KMS-11 (cell line): ENCODE results near the gene HCK.

ENCODE experiments used
- H2AFZ ChIP-seq: fragments of 200-600 bp; sonication (generic); 2 replicates; pipeline ENCODE4 v1.6.1; 2016; ENCODE audit warnings: antibody characterized with exemption, mixed run types, low read depth
- H3K27ac ChIP-seq: fragments of 200-600 bp; sonication (generic); 2 replicates; pipeline ENCODE4 v1.6.1; 2016; ENCODE audit warnings: mild to moderate bottlenecking, mixed run types
- H3K27me3 ChIP-seq: fragments of 200-600 bp; sonication (generic); 2 replicates; pipeline ENCODE4 v1.6.1; 2017; ENCODE audit warnings: mild to moderate bottlenecking, low read depth, mixed run types, moderate library complexity; ENCODE audit not compliant: insufficient read depth
- H3K36me3 ChIP-seq: fragments of 200-600 bp; sonication (generic); 2 replicates; pipeline ENCODE4 v1.6.1; 2017; ENCODE audit warnings: mild to moderate bottlenecking, mixed run types; ENCODE audit not compliant: insufficient read depth
- H3K4me1 ChIP-seq: fragments of 200-600 bp; sonication (generic); 2 replicates; pipeline ENCODE4 v1.6.1; 2016; ENCODE audit warnings: mild to moderate bottlenecking, low read depth, mixed run types; ENCODE audit not compliant: poor library complexity, severe bottlenecking
- H3K4me2 ChIP-seq: fragments of 200-600 bp; sonication (generic); 2 replicates; pipeline ENCODE4 v1.7.0; 2016; ENCODE audit warnings: mild to moderate bottlenecking, mixed run types
- H3K4me3 ChIP-seq: fragments of 200-600 bp; sonication (generic); IDR thresholded peaks from 2 replicates; pipeline ENCODE4 v1.6.1; 2017; ENCODE audit warnings: low read depth, low read length, mixed read lengths; ENCODE audit not compliant: insufficient read depth
- H3K79me2 ChIP-seq: fragments of 200-600 bp; sonication (generic); 2 replicates; pipeline ENCODE4 v1.6.1; 2016; ENCODE audit warnings: low read depth, mixed run types; ENCODE audit not compliant: insufficient read depth
- H3K9ac ChIP-seq: fragments of 200-600 bp; sonication (generic); 2 replicates; pipeline ENCODE4 v1.6.1; 2016; ENCODE audit warnings: mild to moderate bottlenecking, mixed run types
- H4K20me1 ChIP-seq: fragments of 200-600 bp; sonication (generic); 2 replicates; pipeline ENCODE4 v1.6.1; 2016; ENCODE audit warnings: mild to moderate bottlenecking, mixed run types; ENCODE audit not compliant: insufficient read depth
- TF ChIP-seq, protein P1 (sequence below): fragments of 200-600 bp; sonication (generic); conservative IDR thresholded peaks from 2 replicates; pipeline ENCODE4 v1.6.1; 2017; ENCODE audit warnings: low read depth, mild to moderate bottlenecking, antibody characterized with exemption, low read length, moderate library complexity, mixed read lengths

HCK gene

DNA sequence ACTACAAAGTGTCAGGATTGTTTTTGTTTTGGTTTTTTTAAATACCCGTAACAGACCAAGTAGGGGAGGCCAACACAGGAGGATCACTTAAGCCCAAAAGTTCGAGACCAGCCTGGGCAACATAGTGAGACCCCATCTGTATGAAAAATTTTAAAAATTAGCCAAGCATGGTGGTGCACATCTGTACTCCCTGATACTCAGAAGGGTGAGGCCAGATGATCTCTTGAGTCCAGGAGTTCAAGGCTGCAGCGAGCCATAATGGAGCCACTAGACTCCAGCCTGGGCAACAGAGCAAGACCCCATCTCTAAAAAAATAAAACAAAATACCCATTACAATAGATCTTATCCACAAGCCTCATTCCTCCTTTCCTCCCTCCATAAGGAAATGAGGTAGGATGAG is 28.7 kb downstream of the HCK start:
- Histone ChIP-seq H3K27me3 (no peaks in the 10 kb centered on the region), H3K79me2 (no peaks in the 10 kb centered on the region)
- TF ChIP-seq, protein P1, sequence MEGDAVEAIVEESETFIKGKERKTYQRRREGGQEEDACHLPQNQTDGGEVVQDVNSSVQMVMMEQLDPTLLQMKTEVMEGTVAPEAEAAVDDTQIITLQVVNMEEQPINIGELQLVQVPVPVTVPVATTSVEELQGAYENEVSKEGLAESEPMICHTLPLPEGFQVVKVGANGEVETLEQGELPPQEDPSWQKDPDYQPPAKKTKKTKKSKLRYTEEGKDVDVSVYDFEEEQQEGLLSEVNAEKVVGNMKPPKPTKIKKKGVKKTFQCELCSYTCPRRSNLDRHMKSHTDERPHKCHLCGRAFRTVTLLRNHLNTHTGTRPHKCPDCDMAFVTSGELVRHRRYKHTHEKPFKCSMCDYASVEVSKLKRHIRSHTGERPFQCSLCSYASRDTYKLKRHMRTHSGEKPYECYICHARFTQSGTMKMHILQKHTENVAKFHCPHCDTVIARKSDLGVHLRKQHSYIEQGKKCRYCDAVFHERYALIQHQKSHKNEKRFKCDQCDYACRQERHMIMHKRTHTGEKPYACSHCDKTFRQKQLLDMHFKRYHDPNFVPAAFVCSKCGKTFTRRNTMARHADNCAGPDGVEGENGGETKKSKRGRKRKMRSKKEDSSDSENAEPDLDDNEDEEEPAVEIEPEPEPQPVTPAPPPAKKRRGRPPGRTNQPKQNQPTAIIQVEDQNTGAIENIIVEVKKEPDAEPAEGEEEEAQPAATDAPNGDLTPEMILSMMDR: no peak

GRCh38 chr20:32083469-32083868 is 31.4 kb downstream of the HCK start:
- Histone ChIP-seq H3K27ac (no peak overlapping the region), H3K27me3 (no peaks in the 10 kb centered on the region), H3K36me3 (no peaks in the 10 kb centered on the region), H3K4me2 (no peak overlapping the region), H3K9ac (no peak overlapping the region), H3K79me2 (no peaks in the 10 kb centered on the region), H3K4me3 (no peak overlapping the region), H3K4me1 (peaks cover 14% of the 10 kb centered on the region), H4K20me1 (no peaks in the 10 kb centered on the region), H2AFZ (no peak overlapping the region)
- TF ChIP-seq, protein P1: no peak

More for the DNA sequence above, 28.7 kb downstream of the HCK start:
- H3K4me3 ChIP-seq: no peak overlapping the region
- no peak overlapping the region for H2AFZ ChIP-seq
- no peaks in the 10 kb centered on the region for H3K36me3 ChIP-seq
- H3K27ac ChIP-seq: no peak overlapping the region
- H3K4me2 ChIP-seq: no peak overlapping the region
- no peaks in the 10 kb centered on the region for H4K20me1 ChIP-seq
- H3K4me1 ChIP-seq: peaks cover 11% of the 10 kb centered on the region
- H3K9ac ChIP-seq: no peak overlapping the region

DNA sequence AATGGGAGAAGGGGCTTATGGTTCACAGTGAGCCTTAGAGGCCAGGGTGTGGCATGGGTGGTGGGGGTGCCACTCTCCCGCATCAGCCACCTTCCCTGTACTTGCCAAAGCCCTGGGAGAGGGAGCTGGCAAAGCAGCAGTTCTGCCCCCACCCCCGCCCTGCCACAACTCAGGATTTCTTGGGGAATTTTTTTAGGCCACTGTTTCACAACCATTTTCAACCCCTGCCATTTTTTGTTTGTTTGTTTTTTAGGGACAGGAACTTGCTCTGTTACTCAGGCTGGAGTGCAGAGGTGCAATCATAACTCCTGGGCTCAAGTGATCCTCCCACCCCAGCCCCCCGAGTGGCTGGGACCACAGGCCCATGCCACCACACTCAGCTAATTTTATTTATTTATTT is 35.0 kb downstream of the HCK start:
- H3K36me3 ChIP-seq: no peaks in the 10 kb centered on the region
- H3K27ac ChIP-seq: no peak overlapping the region
- H4K20me1 ChIP-seq: no peaks in the 10 kb centered on the region
- no peaks in the 10 kb centered on the region for H3K27me3 ChIP-seq
- H2AFZ ChIP-seq: no peak overlapping the region
- TF ChIP-seq, protein P1: no peak
- no peak overlapping the region for H3K9ac ChIP-seq
- no peak overlapping the region for H3K4me3 ChIP-seq
- H3K4me1 ChIP-seq: peaks cover 27% of the 10 kb centered on the region
- no peaks in the 10 kb centered on the region for H3K79me2 ChIP-seq
- no peak overlapping the region for H3K4me2 ChIP-seq

DNA sequence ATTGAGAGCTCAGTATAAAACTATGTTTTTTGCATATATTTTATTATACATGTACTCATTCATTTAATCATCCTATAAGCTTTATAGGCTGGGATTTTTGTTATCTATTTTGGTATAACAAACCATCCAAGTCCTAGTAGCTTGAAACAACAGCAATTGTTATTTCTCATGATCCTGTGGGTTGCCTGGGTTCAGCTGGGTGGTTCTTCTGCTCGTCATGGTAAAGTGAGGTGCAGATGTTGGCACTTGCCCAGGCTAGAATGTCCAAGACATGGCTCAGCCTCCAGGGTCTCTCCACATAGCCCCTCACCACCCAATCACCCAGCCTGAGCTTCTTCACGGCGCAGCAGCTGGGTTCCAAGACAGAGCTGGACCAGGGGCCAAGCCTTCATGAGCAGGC is 36.7 kb downstream of the HCK start:
- no peak overlapping the region for H3K4me2 ChIP-seq
- no peak overlapping the region for H3K27ac ChIP-seq
- no peaks in the 10 kb centered on the region for H3K79me2 ChIP-seq
- H3K4me1 ChIP-seq: peaks cover 29% of the 10 kb centered on the region
- H3K4me3 ChIP-seq: no peak overlapping the region
- no peaks in the 10 kb centered on the region for H4K20me1 ChIP-seq
- no peaks in the 10 kb centered on the region for H3K27me3 ChIP-seq
- no peak overlapping the region for H3K9ac ChIP-seq
- TF ChIP-seq, protein P1: no peak
- no peaks in the 10 kb centered on the region for H3K36me3 ChIP-seq
- H2AFZ ChIP-seq: no peak overlapping the region
